Fibroblast of skin of right quadriceps (primary cell): ENCODE measurements around the gene VDR.

ENCODE experiments used
- DNase-seq: peaks from one replicate; pipeline ENCODE4 v3.0.0-alpha.2; 2013

Gene VDR

DNA sequence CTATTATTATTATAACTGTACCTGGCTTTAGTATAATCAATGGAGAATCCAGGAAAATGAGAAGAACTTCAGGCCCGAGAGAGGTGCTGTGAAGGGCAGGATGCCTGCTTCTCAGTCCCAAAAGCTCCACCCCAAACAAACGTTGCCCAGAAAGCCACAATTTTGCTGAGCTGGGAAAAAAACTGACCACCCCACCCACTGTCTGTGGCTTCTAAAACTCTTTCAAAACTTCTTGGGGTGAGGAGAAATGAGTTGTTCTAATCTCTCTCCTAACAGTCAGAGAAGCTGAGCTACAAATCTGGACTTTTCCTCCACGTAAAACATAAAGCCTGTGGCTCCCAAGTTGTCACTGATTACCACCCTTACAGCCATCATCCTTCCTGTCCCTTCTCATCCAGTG is 13.4 kb downstream of the VDR start:
- DNase-seq = no peak

DNA sequence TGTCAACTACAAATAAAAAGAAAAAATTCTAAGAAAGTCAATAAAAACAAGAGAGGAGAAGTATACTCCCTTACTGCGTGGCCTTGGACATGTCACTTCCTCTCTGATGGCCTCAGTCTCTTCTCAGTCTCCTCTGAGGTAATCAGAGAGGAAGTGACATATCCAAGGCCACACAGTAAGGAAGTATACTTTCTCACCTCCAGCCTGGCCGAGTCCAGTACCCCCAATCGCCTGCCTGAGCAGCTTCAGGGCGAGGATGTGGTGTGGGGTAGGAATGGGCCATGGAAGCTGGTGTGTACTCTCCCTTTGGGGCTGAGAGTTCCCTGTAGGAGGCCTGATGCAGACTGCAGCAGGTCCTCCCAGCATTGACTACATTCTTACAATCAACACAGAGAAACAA is 15.8 kb downstream of the VDR start:
- DNase-seq = no peak

DNA sequence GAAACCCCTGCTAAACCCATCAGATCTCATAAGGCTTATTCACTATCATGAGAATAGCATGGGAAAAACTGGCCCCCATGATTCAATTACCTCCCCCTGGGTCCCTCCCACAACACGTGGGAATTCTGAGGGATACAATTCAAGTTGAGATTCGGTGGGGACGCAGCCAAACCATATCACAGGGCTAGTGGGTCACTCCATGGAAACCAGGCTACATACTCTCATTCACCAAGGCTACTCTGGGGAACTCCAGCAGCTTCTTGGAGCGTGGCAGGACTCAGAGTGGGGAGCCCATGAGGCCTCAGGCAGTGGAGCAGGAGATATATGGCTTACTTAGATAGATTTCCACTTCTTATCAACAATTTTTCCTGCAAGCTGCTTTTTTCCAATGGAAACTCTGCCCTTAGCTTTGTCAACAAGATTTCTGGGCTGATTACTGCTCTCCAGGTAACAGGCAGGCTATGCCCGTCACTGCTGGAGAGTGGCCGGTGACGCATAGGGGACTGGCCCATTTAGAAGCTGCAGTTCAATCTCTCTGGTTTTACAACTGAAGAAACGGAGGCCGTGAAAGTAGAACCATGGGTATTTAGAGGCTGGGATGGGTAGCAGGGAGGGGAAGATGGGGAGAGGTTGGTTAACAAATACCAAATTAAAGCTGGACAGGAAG is 16.5 kb downstream of the VDR start:
- no peak for DNase-seq

DNA sequence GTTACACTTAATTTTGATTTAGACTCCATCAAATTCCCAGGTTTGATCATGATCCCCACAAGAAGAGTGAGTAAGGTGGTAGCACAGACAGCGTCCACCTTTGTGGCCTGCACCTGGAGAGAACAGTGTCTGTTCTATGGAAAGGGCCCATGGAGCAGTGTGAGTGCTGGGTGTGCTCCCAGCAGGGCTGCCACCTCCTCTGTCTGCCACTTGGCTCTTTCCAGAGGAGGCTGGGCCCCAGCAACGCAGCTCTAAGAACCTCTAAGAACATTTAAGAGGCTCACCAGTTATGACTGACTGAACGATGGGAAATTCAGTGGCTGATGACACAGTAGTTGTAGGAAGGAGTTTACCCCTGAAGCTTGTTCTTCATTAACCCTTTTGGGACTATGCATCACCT is 17.3 kb downstream of the VDR start:
- no peak for DNase-seq

DNA sequence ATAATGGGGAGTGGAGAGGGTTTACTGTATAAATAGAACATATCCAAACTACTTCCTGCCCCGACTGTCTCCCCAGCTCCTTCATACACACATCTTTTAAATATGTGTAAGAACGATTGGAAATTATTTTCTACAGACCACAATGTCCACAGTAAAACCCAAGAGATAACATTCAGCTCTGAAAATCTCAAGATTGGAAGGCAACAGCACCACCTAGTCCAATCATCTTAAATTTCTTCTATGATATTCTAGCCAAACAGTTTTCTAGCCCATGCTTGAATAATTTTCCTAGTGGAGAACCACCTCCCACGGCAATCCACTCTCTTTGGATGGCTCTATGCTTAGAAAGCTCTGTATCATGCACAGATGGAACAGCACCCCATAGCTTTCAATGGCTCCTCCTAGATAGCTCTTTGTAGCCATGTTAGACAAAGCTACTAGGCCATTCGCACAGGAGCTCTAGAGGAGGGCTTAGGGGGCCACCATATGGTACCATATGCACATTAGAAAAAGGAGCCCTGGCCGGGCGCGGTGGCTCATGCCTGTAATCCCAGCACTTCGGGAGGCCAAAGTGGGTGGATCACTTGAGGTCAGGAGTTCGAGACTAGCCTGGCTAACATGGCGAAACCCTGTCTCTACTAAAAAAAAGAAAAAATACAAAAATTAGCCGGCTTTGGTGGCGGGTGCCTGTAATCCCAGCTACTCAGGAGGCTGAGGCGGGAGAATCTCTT is 18.1 kb downstream of the VDR start:
- no peak for DNase-seq

DNA sequence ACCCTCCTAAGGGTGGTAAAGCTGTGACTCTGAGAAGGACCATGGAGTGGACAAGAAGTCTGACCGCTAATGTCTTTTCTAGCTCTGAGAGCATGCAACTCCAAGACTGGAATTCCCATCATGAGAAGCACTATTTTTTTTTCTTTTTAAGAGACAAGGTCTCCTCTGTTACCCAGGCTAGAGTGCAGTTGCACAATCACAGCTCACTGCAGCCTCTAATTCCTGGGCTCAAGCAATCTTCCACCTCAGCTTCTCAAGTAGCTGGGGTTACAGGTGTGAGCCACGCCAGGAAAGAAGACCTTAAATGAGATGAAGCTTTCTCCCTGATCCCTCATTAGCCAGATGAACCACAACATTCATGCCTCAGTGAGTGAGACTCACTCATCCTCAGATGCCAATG is 19.2 kb downstream of the VDR start:
- no peak for DNase-seq

DNA sequence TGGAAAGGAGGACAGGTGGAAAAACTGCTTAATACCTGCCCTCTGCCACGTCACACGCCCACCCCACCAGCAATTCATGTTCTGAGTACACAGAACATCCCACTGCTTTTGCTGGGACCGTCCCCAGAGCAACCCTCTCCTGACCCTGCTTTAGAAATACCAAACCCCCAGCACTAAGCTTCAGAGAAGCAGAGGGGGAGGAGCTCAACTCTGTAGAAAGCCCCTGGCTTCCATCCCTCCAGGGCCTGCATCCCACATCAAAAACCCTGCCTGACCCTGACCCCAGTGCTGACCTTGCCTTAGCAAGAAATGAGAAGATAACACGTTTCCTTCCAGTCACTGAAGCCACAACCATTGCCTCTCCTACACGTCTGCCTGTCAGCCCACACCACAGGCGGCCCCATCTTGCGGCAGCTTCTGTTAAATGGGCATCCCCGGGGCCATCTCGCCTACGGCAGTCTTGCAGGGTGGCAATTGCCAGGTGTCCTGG is 19.7 kb downstream of the VDR start:
- no peak for DNase-seq

DNA sequence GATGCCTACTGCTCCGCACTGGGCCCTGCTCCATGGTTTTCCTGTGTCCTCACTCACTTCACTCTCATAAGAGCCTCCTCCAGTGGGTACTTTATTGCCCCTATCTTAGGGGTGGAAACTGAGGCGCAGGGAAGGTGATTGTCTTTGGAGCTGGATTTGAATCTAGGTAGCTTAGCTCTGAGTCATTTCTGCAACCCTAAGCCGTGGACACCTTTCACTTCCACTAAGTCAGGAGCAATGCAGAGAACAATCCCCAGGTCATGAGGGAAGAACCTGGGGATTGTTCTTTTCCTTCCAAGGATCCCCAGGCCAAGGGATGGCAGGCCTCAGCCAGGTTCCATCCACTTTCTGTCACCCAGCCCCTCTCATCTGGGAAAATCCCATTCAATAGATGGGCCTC is 20.3 kb downstream of the VDR start:
- DNase-seq = no peak

DNA sequence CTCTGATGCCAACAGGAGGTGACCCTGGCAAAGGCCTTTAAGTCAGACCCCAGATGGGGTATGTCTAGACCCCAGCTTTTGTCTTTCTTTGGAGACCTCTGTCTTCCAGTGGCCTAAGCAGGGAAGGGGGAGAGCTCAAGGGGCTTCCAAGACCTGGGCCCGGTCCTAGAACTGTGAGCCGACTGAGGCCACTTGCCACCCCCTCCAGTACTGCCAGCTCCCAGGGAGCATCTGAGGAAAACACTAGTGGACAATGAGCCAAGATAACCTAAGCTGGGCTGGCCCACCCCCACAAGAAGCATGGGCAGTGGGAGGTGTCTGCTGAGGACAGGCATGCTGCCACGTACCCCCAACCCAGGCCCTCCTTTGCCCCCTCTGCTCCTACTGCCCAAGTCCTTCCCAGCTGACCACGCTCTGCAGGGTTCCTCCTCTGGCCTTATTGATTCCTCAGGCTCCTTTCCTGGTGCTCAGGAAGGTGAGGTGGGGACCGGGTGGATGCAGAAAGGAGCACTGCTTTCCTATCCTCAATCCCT is 21.1 kb downstream of the VDR start:
- DNase-seq = no peak

DNA sequence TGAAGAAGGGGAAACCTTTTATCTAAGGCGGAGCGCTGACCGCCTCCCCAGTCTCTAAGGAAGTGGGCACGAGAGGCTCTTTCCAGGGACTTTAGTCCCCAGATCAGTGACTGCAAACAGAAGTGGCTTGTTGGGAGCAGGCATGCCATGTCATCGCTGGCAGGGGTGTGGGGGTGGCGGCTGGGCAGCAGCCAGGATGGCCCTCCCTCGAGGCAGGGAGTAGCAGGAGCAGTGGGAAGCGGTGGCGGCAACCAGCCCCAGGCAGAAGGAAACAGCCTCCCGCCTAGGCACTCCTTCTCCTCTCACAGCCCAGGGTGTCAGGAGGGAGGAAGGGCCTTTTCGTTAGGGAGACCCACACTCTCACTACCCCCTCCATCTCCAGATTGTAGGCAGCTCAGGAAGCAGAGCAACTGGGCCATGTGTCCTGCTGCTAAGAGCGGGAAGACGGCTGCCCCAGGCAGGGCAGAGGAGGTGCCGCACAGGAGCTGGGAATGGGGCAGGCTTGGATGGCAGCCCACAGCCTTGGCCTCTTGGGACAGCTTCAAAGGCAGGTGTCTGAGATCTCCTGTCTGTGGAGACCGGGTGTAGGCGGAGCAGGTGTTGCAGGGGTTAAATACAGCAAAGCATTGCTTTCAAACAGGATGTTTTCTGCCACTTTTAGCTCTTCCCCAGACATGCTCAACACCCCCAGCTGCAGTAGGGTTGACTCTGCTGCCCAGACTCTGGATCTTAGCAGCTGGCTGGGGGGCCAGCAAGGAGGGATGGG is 21.8 kb downstream of the VDR start:
- no peak for DNase-seq

DNA sequence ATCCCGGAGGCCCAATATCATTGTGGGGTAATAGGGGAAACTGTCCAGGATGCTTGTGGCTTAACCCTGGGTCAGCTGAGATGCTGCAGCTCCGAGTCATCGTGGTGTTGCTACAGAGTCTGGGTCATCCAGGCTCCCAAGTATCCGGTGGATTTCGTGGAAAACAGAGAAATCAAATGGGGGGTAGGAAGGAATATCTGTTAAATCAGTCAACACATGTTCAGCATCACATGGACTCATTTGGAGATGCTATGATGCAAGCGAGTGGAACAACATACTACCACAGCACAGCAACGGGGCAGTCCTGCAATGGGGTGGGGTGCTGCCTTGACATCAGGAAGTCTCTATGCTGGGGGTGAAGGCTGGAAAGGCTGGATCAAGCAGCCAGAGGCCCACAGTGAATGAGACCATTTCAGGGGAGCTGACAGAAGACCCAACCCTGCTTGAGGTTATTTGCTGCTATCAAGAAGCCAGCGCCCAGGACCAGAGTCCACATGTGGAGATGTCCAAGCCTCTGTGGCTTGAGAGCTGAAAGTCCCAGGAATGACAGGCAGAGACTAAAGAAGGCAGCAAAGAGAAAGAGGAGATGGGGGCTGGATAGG is 22.9 kb downstream of the VDR start:
- DNase-seq = peak; percentile 99

DNA sequence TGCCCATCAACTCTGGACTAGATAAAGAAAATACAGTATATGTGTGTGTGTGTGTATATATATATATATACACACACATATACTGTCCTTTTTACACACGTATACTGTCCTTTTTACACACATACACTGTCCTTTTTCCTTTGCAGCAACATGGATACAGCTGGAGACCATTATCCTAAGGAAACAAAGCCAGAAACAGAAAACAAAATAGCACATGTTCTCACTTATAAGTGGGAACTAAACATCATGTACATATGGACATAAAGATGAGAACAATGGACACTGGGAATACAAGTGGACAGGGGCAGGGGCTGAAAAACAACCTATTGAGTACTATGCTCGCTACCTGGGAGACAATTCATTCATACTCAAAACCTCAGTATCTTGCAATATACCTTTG is 23.7 kb downstream of the VDR start:
- DNase-seq = no peak

DNA sequence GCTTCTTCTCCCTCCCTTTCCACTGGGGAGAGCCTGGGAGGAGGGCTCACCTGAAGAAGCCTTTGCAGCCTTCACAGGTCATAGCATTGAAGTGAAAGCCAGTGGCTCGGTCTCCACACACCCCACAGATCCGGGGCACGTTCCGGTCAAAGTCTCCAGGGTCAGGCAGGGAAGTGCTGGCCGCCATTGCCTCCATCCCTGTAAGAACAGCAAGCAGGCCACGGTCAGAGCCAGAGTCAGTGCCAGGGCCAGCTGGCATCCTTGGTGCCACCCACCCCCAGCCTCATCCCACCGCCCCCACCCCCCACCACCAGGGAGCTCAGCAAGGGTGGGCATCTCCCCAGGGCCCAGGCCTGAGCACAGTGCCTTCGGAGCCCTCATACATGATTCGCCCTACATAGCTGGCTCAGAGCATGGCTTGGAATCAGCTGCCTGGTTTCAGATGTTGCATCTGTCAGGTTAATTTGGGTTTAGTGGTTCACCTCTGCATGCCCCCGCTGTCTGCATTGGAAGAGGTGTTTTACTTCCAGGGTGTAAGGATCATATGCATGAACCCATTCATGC is 25.8 kb downstream of the VDR start:
- no peak for DNase-seq

DNA sequence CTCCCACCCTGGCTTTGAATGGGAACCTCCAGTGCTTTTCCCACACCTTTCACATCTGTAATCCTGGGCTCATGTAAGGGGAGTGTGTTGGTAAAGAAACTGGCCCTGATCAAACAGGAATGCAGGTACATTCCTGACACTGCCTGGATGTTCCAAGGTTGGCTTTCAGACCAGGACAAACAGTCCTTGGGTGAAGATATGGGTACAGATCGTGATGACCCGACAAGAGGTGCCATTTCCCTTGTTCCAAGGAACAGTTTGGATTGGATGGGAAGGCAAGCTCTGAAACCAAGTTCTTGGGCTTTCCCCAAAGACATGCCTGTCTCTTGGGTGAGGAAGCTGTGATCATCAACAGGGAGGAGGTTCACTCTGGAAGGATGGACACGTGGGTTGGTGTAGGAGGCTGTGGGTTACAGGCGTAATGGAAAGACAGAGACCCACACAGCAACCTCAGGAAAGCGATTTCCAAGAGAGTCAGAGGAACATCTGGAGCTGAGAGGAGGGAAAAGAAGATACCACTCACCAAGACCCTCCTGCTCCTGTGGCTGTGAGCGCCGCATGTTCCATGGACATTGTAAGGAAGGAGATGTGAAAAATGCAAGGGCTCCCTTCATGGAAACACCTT is 26.4 kb downstream of the VDR start:
- no peak for DNase-seq

DNA sequence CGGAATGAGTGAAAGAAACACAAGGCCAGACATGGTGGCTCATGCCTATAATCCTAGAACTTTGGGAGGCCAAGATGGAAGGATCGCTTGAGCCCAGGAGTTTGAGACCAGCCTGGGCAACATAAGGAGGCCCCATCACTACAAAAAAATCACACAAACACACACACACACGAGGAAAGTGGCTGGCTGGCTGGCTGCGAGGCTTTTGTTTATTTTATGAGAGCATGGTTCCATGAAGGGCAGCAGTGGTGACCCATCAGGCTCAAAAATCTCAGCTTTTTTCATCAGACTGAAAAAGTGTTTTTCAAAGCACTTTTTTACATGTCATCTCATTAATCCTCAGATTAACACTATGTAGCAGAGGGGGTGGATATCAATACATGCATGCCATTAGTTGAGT is 27.7 kb downstream of the VDR start:
- no peak for DNase-seq

DNA sequence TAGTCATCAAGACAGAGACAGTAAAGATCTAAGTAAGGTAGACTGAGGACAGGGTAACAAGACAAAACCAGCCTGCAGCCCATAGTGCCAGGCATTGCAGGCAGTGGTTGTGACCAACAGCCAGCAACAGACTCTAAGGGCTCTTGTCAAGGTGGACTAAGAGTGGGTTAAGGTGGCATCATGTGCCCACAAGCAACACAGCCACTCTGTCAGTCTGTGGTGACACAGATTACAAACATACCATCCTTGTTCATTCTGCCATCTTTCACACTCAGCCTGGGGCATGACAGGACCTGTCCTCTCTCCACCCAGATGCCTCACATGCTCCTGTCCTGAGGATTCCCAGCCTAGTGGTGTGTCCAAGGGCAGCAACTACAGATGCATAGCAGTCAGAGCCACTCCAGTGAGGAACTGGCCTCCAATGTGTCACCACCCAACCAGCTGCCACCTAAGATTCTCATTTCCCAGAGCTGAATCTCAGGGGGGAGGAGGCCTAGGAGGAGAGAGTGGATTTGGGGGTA is 28.3 kb downstream of the VDR start:
- no peak for DNase-seq

DNA sequence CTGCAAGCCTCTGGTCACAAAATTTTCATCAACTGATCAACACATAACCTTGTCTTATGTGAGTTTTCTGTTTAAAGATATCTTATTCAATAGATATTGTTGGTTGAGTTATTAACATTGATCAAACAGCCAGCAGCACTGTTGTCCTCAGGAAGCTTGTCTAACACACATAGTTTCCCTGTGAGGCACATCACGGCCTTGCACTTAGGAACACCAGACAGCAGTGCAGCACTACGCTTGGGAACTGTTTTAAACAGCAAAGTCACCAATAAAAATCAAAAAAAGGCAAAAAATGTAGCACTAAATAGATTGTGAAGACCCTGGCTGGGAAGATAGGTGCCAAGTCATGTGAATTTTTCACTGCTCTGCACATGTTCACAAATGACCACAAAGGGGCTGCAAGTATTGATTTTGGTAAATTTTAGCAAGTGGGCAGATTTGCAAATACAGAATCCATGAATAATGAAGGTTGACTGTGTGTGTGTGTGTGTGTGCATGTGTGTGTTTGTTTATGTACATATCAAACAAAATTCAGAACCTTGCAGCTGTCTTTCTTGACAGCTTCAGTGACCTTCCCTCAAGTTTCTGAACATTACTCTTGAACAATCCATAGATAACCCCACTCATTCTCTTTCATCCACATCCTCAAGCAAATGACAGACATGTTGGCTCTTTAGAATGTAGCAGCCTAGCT is 28.9 kb downstream of the VDR start:
- no peak for DNase-seq

DNA sequence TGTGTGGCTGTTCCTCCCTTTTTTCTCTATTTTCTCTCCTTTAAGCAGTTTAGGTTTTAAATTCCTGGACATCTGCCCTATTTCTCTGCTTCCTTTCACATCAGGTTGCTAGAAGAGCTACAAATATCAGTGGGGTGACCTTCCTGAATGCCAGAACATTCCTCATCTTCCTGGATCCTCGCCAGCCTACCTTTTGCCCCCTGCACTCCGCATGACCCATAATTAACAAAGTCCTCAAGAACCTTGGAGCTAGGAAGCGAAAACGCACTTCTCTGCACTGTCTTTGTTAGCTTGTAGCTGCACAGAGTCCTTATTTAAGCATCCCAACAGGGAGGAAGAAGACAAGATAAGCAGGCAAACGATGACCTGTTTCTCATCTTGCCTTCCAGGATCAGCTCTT is 30.5 kb downstream of the VDR start:
- no peak for DNase-seq

DNA sequence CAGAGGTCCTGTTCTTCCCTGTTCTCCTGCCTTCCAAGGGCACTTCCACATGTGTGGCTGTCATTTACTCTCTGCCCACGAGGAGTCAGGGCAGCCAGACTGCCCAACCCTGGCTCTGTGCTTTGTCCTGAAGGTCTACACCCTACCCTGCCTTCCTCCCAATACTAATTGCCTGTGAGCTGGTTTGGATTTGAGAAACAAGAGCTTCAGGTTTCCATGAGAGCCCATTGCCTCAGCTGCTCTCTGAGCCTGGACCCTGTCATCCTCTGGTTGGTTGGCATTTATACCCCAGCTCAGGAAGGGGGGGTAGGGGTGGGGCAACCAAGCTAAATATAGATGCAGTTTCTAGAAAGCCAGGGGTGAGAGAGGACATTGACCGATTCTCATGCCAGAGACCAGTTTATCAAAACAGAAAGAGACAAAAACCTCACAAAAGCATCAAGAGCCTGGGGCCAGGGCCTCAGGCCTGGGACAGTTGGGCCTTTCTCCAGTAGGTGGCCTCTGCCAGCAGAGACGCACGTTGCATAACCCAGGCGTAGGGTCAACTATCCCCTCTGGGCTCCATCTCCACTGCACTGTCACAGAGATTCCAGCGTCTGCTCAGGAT is 34.5 kb downstream of the VDR start:
- no peak for DNase-seq

DNA sequence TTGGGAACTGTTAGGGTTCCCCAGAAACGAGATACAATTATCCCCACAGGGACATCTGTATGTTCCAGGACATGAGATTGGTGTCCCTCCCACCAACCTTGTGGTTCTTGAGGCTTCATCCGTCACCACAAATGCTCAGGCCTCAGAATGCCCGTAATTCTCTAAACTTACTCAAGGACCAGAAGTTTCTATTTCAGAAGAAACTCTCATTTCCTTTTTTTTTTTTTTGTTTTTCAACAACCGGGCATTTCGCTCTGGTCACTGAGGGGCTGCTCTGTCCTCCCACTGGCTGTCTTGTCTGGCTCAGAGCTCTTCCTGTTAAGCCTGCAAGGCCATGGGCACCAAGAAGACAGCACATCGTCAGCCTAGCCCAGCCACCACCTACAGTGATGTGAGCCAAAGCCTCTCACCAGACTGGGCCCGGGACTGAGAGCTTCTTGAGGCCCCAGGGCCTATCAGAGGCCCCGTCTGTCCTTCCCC is 36.2 kb downstream of the VDR start:
- no peak for DNase-seq

DNA sequence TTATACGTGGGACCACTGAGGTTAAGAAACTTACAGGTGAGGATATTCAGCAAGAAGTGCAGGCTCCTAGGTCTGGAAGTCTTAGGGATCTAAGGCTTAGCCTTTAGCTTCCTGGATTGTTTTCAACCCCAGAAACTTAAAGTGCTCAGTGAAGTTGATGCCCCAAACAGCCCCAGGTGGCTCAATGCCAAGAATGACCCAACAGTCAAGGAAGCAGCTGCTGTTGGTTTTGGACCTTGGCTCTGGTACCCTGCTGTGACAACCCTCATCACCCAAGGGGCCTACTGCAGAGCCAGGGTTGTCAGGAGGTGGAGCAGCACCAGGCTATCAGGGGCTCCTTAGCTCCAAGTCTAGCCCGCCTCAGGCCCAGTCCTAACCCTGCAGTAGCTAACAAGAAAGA is 36.8 kb downstream of the VDR start:
- no peak for DNase-seq
